Activated T-cell treated with anti-CD3 and anti-CD28 coated beads for 24 hours (primary cell): Measurements from ENCODE around the gene TSPYL6.
"Not testable (repeated sequence)": the region's sequence is repeated elsewhere in the genome, so short reads cannot be mapped to it uniquely, and the experiment has no call there.

ENCODE experiments used
- DNase-seq: peaks from one replicate; pipeline ENCODE4 v3.0.0-alpha.2; 2020; ENCODE audit warnings: low read depth

The TSPYL6 gene

DNA sequence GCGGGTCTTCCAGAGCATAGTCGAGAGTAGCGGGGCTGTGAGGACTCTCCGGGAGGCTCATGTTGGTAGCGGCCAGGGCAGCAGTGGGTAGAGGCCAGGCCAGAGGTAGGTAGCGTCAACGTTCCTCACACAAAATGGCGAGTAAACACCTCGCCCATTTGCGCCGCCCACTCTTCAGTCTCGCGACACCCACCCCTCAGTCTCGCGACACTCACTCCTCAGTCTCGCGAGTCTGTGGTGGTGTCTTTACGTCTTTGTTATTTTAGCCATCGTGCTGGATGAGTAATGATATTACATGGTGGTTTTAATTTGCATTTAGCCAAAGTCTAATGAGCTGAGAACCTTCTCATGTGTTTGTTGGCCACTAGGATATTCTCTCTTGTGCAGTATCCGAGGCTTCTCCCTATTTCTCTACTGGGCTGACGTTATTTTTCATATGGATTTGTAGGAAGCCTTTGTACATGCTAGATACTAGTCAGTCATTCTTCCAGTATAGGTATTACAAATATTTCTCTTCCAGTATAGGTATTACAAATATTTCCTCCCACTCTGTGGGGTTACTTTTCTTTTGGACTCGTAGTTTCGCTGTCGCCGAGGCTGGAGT lies at the start of gene TSPYL6:
Gene TSPYL6, minus strand, starts transcription at position 139 of the 604 bp plus-strand sequence. Its CDS starts 78 bp downstream, at position 61.
- DNase-seq: no peak

DNA sequence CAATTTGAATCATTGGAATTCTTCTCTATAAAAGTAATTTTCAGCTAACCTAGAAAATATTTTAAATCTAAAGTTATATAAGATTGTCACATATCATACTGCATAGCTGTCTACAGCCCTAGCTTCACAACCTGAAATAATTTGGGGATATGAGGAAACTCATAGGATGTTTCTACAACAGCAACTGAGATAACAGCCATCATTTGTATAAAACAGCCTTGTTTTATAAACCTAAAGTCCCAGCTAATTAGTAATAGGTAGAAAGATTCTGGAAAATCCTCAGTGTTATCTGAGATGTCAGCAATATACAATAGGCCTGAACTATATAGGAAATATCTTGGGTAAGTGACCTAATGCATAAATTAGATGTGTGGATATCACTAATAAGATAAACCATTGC lies 47.6 kb upstream of the TSPYL6 start:
- no peak for DNase-seq

DNA sequence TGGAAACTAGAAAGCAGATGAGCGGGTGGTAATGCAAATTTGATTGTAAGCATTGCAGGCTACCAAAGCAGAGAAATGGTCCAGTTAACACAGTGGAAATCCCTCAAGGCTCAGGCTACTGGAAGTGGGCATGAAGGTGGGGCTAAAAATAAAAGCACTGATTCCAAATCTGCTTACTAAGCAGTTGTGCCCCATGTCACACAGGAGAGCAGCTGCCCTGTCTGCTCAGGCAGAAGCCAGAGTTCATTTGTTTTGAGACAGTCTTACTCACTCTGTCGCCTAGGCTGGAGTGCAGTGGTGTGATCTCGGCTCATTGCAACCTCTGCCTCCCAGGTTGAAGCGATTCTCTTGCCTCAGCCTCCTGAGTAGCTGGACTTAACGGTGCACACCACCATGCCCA lies 42.5 kb upstream of the TSPYL6 start:
- no peak for DNase-seq

DNA sequence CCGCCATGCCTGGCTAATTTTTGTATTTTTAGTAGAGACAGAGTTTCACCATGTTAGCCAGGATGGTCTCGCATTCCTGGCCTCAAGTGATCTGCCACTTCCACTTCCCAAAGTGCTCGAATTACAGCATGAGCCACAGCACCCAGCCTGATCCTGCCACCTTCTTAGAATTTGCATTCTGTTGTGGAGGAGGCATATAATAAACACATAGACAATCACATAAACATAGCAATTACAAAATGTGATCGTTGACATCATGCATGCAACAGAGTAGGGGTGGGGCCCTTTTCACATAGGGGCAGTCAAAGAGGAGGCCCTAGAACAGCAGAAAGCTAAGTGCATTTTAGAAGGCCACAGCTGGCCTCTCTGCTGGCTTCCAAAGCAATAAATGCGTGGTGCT lies 39.9 kb upstream of the TSPYL6 start:
- DNase-seq: no peak

DNA sequence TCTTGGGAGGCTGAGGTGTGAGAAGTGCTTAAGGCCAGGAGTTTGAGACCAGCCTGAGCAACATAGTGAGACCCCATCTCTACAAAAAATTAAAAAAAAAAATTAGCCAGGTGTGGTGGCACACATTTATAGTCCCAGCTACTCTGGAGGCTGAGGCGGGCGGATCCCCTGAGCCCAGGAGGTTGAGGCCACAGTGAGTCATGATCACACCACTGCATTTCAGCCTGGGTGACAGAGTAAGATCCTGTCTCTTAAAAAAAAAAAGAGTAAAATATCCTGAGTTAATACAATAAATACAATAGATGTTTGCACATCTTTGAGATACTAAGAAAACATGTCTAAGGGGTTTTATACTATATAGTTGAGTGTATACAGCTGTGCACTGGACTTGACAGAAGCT lies 38.6 kb upstream of the TSPYL6 start:
- not testable (repeated sequence) for DNase-seq

DNA sequence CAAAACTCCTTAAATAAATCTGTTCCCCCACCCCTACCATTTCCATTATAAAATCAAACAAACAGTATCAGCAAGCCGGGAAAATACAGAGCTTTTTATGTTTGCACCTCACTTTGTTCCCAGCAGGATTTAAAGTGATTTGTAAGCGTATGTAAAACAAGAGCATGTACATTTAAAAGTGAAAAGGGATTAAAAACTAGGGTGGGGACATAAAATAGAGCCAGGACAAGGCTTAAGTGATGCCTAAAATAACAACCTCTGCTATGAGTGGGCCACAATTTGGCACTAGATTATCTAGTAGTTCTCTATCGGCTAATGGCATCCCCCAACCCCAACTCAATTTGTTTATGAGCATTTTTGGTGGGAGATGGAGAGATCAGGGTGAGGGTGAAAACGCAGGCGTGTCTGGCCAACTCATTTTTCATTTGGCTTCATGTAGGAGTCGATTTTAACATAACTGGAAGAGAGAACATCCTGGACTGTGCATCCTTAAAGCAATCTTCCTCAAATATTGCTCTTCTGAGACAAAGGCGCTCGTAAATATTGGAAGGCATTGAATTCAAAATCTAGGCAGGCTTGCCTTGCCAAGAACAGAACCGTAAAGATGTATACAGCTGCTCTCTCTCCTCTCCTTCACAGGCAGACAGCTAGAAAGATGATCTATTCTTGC lies 34.5 kb upstream of the TSPYL6 start:
- no peak for DNase-seq

DNA sequence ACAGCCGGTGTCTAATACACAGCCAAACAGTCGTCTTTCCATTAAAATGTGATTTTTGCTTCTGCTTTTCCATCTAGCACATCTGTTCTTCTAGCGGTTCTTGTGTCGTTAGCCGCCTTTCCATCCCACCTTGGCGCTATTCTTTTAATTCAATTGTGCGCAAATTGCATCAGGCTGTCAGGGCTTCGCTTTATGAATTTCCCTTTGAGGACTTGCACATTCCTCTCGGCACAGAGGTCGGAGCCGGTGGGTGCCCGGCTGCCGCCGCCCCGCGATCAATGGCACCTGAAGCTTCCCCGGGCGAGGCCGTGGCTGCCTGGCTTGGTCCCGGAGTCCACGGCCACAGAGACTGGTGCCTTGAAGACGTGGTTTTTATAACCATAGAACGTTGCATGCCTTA lies 33.9 kb upstream of the TSPYL6 start:
- DNase-seq: no peak

DNA sequence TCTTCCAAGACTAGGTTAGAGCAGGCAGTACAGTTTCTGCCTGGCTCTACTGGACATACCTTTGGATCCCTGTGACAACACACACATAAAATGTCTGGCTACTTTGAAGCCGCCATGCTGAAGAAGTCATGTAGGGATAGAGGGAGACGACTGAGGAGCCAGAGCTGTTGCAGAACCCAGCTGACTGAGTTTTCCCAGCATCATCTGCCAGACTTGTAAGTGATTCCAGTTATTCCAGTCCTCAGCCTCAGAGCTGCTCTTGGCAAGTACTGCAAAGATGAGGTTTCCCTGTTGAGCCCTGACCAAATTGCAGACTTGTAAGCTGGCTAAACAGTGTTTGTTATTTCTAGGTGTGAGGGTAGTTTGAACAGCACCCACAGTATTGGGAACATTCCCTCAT lies 31.5 kb upstream of the TSPYL6 start:
- no peak for DNase-seq

DNA sequence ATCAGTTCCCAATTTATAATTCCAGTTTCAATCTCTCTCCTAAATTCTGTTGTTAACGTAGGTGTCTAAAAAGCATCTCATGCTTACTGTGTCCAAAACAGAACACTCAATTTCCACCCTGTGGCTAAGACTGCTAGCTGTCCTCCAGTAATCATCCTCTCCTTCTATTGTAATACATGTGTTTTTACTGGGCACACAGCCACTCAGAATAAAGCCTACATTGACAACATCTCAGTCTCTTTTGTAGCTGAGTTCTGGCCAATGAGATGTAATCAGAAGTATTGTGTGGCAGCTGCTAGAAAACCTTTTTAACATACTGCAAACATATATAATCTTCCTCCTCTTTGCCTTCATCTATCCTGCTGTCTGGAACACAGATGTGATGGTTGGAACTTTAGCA lies 29.4 kb upstream of the TSPYL6 start:
- DNase-seq: no peak

DNA sequence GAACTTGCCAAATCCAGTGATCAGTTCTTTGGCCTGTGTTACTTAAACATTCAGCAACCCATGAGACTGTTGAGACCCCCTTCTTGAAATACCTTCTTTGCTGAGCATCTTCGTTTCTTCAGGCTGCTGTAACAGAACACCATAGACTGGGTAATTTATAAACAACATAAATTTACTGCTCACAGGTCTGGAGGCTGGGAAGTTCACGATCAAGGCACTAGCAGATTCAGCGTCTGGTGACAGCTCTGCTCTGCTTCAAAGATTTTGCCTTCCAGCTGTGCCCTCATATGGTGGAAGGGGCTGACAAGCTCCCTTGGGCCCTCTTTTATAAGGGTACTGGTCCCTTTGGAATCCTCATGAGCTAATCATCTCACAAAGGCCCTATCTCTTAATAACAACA lies 28.8 kb upstream of the TSPYL6 start:
- DNase-seq: no peak

DNA sequence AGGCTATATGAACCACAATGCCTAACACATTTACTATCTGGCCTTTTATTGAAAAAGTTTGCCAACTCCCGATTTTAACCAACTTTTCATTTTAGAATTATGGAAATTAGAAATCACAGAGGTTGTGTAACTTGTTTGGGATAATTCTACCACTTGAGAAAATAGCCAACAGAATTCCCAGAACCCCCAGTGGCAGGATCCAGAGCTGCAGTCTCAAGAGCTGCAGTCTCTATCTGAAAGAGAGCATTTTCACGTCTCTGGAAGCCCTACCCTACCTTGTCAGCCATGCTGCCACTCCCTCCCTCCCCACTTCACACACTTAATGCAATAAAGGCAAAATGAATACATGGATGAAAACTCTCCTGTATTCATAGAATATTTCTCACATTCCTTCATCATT lies 23.4 kb upstream of the TSPYL6 start:
- DNase-seq: no peak

DNA sequence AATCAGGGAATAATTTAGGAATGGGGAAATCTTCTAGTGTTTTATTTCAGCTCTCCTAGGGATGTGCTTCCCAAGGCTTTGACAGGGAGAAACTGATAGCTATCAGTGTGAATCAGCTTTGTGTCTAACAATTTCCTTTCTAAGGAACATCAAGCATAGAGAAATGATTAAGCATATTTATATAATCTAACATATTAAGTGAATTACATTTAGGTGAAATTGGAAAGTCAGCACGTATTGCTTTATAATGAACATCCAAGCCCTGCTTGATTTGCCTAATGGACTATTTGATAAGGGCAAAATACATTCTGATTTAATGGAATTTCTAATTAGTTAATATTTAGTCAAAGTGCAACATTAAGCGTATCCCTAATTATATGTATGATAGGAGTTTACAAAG lies 19.5 kb upstream of the TSPYL6 start:
- DNase-seq: no peak

DNA sequence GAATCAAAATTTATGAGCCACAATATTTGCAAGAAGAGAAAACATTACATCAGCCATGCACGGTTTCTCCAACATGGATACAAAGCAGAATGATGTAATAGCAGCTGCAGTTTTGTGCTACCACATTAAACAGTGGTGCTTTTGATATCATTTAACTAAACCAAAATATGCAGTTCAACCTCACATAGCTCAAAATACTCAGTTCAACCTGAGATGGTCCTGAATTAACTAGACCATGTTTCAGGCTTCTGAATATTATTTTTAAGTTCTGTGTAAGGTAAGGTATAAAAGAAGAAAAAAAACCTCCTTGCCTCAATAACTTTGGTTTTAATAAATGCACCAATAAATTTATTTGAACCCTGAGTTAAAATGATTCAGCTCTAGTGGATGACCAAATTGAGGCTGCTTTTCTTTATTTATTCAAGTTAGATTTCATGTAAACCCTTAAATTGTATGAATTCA lies 18.8 kb upstream of the TSPYL6 start:
- no peak for DNase-seq

DNA sequence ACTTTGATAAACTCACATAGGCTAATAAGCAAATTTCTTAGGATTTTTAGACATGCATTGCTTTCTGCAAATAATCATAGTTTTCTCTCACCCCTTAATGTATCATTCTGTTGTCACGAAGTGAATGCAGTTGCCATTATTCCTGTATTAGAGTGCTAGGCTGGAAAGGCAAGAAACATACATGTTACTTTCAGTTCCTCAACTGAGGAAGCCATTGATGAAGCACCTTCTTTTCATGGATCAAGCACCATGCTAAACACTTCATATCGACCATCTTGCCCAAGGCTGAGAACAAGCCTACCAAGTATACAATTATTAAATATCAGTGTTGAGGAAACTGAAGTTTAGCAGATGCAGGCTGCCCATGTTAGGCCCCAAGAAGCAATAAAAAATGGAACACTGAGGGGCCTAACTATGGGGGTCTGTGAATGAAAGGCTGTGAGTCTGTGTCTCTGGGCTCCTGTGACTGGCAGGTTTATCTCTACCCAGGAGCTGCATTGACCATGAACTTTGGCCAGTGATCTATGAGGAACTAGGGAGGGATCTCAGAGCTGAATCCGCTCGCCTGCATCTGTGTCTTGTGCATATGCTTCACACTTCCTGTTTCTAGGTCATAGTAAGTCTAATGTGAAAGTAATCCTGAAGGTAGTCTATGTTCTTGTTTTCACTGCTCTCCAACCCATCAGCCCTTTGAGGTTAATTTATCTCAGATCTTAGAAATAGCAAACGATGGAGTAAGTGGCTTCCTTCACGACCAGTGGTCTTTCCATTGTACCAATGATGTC lies 16.0 kb upstream of the TSPYL6 start:
- DNase-seq: no peak

DNA sequence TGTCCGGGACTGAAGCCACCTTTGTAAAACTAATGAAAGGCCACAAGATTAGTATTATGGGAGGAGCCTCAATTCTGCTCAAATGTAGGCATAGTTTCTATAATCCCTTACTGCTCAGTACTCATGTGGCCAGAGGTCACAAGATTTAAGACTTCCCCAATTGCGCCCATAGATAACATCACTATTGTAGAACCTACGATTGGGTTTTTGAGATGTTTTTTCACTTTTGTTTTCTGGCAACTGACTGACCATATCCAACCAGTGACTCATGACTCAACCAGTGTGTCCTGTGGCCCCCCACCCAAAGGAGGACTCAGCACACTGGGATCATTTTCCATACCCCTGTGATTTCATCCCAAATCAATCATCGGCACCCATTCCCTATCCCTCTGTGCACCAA lies 15.2 kb upstream of the TSPYL6 start:
- DNase-seq: no peak

DNA sequence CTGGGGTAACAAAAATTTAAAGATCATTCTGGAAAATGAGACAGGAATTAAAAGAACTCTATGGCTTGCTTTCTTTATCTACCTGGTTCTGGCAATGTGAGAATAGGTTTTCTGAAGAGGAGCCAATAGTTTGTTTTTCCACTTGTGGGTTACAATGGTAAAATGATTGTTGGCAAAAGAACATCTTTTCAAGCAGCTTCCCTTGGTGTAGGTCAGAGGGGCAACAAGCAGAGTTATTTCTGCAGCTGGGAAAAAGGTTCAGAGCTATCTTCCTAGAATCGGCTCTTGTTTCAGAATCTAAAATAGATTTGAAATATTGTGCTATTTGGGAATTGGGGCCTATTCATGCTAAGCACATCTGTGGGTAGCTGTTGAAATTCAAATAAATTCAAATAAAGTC lies 11.5 kb upstream of the TSPYL6 start:
- DNase-seq: no peak

DNA sequence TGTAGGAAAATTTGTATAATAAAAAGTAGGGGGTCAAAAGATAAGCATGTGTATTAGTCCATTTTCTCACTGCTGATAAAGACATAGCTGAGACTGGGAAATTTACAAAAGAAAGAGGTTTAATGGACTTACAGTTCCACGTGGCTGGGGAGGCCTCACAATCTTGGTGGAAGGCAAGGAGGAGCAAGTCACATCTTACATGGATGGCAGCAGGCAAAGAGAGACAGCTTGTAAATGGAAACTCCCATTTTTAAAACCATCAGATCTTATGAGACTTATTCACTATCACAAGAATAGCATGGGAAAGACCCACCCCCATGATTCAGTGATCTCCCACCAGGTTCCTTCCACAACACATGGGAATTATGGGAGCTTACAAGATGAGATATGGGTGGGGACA lies 9.1 kb upstream of the TSPYL6 start:
- not testable (repeated sequence) for DNase-seq

DNA sequence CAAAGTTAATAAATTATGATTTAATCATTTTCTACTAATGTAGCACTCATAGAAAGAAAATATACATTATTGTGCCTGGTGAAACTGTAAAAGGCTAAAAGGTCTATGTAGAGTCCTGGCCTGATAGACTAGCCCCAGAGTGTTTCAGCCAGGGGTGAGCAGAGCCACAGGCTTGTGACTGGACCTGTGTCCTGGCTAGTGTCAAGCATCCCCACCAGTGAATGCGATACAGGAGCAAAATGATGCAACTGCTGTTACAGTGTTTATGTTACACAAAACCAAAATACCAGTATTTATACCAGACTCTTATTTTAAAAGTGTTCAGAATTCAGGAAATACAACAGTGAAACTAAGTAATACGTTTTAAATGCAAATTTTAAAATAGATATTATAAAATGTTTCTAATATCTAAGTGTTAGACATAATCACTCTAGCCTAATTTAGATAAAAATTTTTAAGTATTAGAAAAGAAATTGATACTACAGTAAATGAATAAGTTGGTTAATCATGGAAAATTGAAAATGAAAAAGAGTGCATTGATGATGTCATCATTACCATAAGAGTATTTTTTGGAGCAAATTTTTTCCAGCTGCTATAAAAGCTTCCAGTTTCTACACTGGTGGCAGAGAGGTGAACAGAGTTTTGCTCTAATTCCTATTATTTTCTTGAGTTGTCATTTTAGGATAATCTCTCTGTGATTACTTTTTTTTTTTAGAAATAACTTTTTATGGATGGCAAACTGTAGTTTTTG lies 6.2 kb upstream of the TSPYL6 start:
- DNase-seq: no peak

DNA sequence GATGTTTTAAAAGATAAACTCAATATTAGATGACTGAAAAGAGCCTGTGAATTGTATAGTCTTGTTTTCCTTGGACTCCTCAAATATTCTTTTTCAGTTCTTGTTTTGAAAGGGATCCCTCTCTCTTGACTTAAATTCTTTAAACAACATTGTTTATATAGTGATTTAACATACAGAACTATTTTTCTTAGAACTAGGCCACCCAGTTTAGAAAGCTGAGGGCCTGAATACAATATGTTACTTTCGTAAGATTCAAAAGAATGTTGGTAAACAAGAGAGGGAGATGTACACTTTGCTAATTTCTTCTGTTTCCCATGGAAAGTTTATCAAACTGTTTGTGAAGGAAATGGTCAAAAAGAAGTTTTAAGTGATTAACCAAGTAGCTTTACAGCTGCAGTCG lies 5.5 kb upstream of the TSPYL6 start:
- DNase-seq: no peak

DNA sequence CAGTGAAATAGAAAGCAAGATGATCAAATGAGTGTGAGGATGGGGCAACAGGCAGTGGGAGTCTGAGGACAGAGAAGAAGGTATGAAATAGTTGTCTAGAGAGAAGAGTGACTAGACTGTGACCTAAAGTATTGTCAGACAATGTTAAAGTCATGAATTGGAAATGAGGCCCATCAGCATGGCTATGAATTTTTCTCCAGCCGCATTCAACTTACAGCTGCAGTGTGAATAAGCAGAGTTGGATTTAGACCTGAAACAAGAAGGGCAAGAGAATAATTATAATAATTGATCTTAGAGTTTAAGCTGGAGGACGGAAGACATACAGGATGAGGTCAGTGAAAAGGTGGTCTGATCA lies 4.2 kb upstream of the TSPYL6 start:
- DNase-seq: no peak

DNA sequence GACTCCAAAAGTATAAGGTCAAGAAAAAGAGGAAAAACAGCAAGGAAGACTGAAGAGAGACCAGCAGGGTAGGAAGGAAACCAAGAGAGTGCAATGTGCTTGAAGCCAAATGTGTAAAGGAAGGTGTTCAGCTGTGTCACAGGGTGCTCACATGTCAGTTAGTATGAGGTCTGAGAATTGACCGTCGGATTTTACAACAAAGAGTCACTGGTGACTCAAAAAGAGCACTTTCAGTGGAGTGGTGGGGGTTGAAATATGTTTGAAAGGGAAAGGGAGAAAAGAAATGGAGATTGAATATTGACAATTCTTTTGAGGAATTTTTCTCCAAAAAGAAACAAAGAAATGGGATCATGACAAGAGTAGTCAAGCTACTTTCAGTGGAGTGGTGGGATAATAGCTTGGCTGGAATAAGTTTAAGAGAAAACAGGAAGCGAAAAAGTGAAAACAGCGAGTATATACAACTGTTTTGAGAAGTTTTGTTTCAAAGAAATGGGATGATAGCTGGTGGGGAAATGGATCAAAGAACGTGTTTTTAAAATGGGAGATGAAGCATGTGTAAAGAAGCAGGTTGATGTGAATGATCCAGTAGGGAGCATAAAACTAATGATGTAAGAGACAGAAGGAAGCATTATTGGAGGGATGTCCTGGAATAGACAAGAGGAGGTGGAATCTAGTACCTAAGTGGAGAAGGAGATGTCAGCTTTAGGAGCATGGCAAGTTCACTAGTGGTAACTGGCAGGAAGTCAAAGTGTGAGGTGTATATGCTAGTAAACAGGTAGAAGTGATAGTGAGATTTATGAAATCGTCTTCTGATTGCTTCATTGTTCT lies 3.6 kb upstream of the TSPYL6 start:
- DNase-seq: no peak

DNA sequence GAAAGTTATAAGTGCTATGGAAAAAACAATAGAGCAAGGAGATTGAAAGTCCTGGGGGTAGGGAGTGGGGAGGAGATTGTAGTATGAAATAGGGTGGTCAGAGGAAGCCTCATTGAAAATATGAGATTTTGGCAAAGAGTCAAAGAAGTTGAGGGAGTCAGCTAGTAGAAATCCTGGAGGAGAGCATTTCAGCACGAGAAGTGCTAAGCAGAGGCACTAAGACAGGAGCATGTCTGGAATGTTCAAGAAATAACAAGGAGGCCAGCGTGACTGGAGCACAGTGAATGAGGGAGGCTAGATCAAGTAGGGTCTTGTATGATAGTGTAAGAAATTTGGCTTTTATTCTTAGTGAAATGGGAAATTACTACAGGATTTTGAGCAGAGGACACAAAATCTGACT lies 2.1 kb upstream of the TSPYL6 start:
- DNase-seq: no peak
